ENCODE measurements around the gene GRPEL1.

DNA sequence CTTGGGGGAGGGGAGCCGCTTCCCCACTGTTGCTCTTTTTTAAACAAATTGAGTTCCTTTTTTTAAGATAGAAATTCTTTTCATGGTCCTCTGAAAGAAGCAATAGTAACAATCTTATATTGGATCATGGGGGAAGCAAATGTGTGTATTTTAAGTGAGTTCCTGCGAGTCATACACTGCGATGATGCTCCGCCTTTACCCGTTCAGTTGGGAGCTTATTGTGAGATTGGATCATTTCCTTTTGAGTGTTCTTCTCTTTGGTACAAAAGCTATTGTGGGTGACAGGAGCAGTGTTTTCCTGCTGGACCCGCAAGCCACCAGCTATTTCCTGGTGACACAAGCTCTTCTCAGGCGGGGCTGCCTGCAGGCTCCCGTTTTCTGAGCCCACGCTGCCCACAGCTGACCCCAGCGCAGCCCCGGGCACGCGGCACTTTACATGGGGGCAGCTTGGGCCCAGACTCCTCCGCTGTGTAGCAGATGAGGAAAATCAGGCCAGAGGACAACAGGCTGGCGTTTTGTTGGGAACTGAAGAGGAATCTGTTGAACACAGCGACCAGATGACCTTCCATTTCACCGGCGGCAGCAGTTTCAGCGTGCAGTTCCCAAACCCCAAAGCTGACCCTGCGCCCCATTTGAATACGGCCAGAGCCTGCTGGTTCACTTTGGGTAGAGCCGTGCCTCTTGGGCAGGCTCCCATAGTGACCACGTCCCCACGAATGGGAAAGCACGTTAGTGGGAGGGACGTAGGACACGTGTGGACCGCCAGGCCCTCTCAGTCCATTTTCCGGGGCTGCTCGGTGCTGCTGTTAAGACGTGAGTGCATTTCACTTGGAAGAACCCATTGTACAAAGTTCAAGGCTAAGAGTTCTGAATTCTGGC lies 12.5 kb downstream of the GRPEL1 start:
- TF ChIP-seq CTCF (IDR thresholded peaks at IDR 0.05 in 2 of 3, conservative IDR thresholded peaks at IDR 0.05 in 1 of 3; ENCODE audit: control insufficient read depth in 2 of 3, extremely low read depth in 1 of 3, insufficient read depth in 1 of 3, low read depth in 3 of 3, low read length in 3 of 3) (no peak), ZBTB11 (CRISPR knock-in tag; IDR thresholded peaks at IDR 0.05) (no peak)
